ENCODE measurements around the gene ASTN1.
A peak's percentile ranks its signal among the peaks of the same experiment; 100 is the strongest.

The ASTN1 gene

GRCh38 chr1:176884286-176884685 is 280.2 kb downstream of the ASTN1 start:
- no peaks in the 10 kb centered on the region for H3K4me1 ChIP-seq (ENCODE audit: control insufficient read depth, insufficient read depth, low read length)
- ChIA-PET POLR2A (no interaction called here), CTCF (interaction anchor here (0.9 to 1.2 kb wide), 2 partner anchors 324 to 372 kb away, joined by 3 read pairs; no protein-coding TSS in a partner anchor)
- no peaks in the 10 kb centered on the region for H3K36me3 ChIP-seq (ENCODE audit: control insufficient read depth in 2 of 2, insufficient read depth in 1 of 2, low read length in 2 of 2)
- no peaks in the 10 kb centered on the region for H3K9me3 ChIP-seq (ENCODE audit: control insufficient read depth, insufficient read depth, low read depth, low read length)
- H3K4me3 ChIP-seq (ENCODE audit: low read depth, low read length), result no peak overlapping the region
- no peak for TF ChIP-seq ZBTB8A (tag by site-specific recombination; IDR thresholded peaks at IDR 0.05)
- TF ChIP-seq ZNF280D (tag by site-specific recombination; IDR thresholded peaks at IDR 0.05), result no peak
- no peak for TF ChIP-seq ZNF121 (tag by site-specific recombination; IDR thresholded peaks at IDR 0.05)
- TF ChIP-seq ZNF768 (tag by site-specific recombination; IDR thresholded peaks at IDR 0.05), result no peak
- no peak for TF ChIP-seq ZBTB21 (tag by site-specific recombination; IDR thresholded peaks at IDR 0.05)
- no peak overlapping the region for H3K27ac ChIP-seq (ENCODE audit: extremely low read depth, low read depth, low read length)

- TF ChIP-seq ZBTB20 (tag by site-specific recombination; IDR thresholded peaks at IDR 0.05) (no peak), GLIS1 (tag by site-specific recombination; IDR thresholded peaks at IDR 0.05) (peak; percentile 69), ZNF654 (tag by site-specific recombination; IDR thresholded peaks at IDR 0.05; ENCODE audit: low read depth) (peak; percentile 92), TCF7L2 (IDR thresholded peaks at IDR 0.05; ENCODE audit: borderline replicate concordance, low read depth, low read length) (no peak; the same call in 1 of the 2 replicates), CTCF (tag by site-specific recombination; IDR thresholded peaks at IDR 0.05) (peak; percentile 57; the same call in 1 of the 2 replicates), ZFHX2 (tag by site-specific recombination; conservative IDR thresholded peaks at IDR 0.05) (peak; percentile 60), IKZF3 (tag by site-specific recombination; IDR thresholded peaks at IDR 0.05) (peak; percentile 86)
Observed at GRCh38 chr1:176880955-176881595, 283.4 kb downstream of the ASTN1 start.

GRCh38 chr1:176879784-176880620 is 284.5 kb downstream of the ASTN1 start:
- Histone ChIP-seq H3K4me1 (ENCODE audit: control insufficient read depth, insufficient read depth, low read length) (no peaks in the 10 kb centered on the region), H3K27ac (ENCODE audit: extremely low read depth, low read depth, low read length) (no peak overlapping the region), H3K36me3 (ENCODE audit: control insufficient read depth in 2 of 2, insufficient read depth in 1 of 2, low read length in 2 of 2) (no peaks in the 10 kb centered on the region), H3K9me3 (ENCODE audit: control insufficient read depth, insufficient read depth, low read depth, low read length) (no peaks in the 10 kb centered on the region), H3K4me3 (ENCODE audit: low read depth, low read length) (no peak overlapping the region)
- CTCF ChIA-PET, result interaction anchor here (0.6 to 2.7 kb wide), 25 partner anchors 8 to 1728 kb away, joined by 3 to 41 read pairs (median 4); no protein-coding TSS in a partner anchor
- no peak for TF ChIP-seq YY1 (tag by site-specific recombination; IDR thresholded peaks at IDR 0.05)
- POLR2A ChIA-PET, result no interaction called here

More at GRCh38 chr1:176880955-176881595, 283.4 kb downstream of the ASTN1 start:
- ChIA-PET CTCF (interaction anchor here (0.6 to 2.7 kb wide), 24 partner anchors 9 to 1067 kb away, joined by 3 to 41 read pairs (median 4); no protein-coding TSS in a partner anchor), POLR2A (no interaction called here)
- Histone ChIP-seq H3K4me3 (ENCODE audit: low read depth, low read length) (no peak overlapping the region), H3K27ac (ENCODE audit: extremely low read depth, low read depth, low read length) (no peak overlapping the region), H3K4me1 (ENCODE audit: control insufficient read depth, insufficient read depth, low read length) (no peaks in the 10 kb centered on the region), H3K36me3 (ENCODE audit: control insufficient read depth in 2 of 2, insufficient read depth in 1 of 2, low read length in 2 of 2) (no peaks in the 10 kb centered on the region), H3K9me3 (ENCODE audit: control insufficient read depth, insufficient read depth, low read depth, low read length) (no peaks in the 10 kb centered on the region)
